Sigmoid colon (tissue), 3 donors: ENCODE results near the gene C1orf122.

ENCODE experiments used
- CTCF ChIP-seq, 4 experiments: fragments of 450-650 bp in 3 of 4; fragments of 200-600 bp in 1 of 4; IDR thresholded peaks; one replicate each; pipeline ENCODE4 v1.5.1; 2016 to 2019; ENCODE audit warnings: antibody characterized with exemption in 4 of 4, mild to moderate bottlenecking in 3 of 4, moderate library complexity in 2 of 4
- POLR2A ChIP-seq, 2 donors: fragments of 450-650 bp; IDR thresholded peaks; one replicate each; pipeline ENCODE4 v1.6.1; 2016; ENCODE audit warnings: antibody characterized with exemption in 2 of 2, mild to moderate bottlenecking in 2 of 2, moderate library complexity in 2 of 2

DNA sequence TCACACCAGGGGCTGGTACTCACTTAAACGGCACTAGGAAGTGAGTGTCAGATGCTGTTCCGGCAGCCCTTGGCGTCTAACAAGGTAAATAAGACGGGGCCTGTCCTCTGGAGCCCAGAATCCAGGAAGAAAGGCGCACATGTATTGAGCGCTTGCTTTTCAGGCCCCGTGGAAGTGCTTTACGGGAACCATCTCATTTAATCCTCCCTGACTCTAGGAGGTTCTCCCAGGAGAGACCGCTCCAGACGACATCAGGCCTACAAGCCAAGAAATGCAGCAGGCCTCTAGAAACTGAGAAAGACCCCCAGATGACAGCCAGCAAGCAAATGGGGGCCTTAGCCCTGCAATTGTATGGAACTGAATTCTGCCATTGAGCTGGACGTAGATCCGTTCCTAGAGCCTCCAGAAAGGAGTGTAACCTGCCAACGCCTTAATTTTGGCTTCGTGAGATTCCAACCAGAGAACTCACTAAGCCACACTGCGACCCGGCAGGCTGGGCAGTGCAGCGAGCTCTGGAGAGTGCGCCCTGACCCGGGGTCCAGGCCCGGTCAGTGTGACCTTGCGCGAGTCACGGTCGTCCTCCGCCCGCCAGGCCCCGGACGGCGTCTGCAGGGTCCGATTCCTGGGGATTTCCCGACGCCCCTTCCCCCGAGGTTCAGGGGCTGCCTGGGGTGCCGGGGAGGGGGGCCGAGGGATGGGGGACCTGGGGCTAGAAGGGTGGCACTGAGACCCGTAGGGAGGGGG lies 14.5 kb upstream of the C1orf122 start:
- TF ChIP-seq CTCF (IDR thresholded peaks at IDR 0.05): no peak
- no peak for TF ChIP-seq POLR2A (IDR thresholded peaks at IDR 0.05)
